ENCODE measurements around the gene SLC24A4.

Gene SLC24A4

GRCh38 chr14:92524602-92525185 lies 201.7 kb downstream of the SLC24A4 start:
- Histone ChIP-seq H3K79me2 (ENCODE audit: control insufficient read depth, low read length) (no peaks in the 10 kb centered on the region), H3K27ac (ENCODE audit: low read depth, low read length) (no peak overlapping the region), H3K4me1 (ENCODE audit: control insufficient read depth, low read length) (no peaks in the 10 kb centered on the region), H3K9me2 (replicated peaks; ENCODE audit: control insufficient read depth, low read length) (no peaks in the 10 kb centered on the region), H3K36me3 (ENCODE audit: control insufficient read depth, low read length) (no peaks in the 10 kb centered on the region), H4K20me1 (ENCODE audit: control insufficient read depth, insufficient read depth, low read depth, low read length) (no peaks in the 10 kb centered on the region), H3K4me3 (ENCODE audit: low read length) (no peak overlapping the region), H3K4me2 (ENCODE audit: low read length) (no peak overlapping the region), H3K27me3 (ENCODE audit: control insufficient read depth, low read length) (0 out of 2 replicates have a peak, but pooled peaks cover 3% of the 10 kb centered on the region), H3F3A (ENCODE audit: control insufficient read depth, insufficient read depth) (no peaks in the 10 kb centered on the region), H3K9me3 (ENCODE audit: control insufficient read depth, insufficient read depth, low read length) (no peaks in the 10 kb centered on the region)
- TF ChIP-seq, protein P1, sequence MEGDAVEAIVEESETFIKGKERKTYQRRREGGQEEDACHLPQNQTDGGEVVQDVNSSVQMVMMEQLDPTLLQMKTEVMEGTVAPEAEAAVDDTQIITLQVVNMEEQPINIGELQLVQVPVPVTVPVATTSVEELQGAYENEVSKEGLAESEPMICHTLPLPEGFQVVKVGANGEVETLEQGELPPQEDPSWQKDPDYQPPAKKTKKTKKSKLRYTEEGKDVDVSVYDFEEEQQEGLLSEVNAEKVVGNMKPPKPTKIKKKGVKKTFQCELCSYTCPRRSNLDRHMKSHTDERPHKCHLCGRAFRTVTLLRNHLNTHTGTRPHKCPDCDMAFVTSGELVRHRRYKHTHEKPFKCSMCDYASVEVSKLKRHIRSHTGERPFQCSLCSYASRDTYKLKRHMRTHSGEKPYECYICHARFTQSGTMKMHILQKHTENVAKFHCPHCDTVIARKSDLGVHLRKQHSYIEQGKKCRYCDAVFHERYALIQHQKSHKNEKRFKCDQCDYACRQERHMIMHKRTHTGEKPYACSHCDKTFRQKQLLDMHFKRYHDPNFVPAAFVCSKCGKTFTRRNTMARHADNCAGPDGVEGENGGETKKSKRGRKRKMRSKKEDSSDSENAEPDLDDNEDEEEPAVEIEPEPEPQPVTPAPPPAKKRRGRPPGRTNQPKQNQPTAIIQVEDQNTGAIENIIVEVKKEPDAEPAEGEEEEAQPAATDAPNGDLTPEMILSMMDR (IDR thresholded peaks at IDR 0.05; ENCODE audit: low read depth, low read length, poor library complexity, severe bottlenecking), result no peak
- no peak for TF ChIP-seq EZH2phosphoT487 (IDR thresholded peaks at IDR 0.05; ENCODE audit: borderline replicate concordance, low read length)

- H3K4me3 ChIP-seq (ENCODE audit: low read length), result no peak overlapping the region
- H3F3A ChIP-seq (ENCODE audit: control insufficient read depth, insufficient read depth), result no peaks in the 10 kb centered on the region
- no peak overlapping the region for H3K4me2 ChIP-seq (ENCODE audit: low read length)
- H3K4me1 ChIP-seq (ENCODE audit: control insufficient read depth, low read length), result no peaks in the 10 kb centered on the region
- no peaks in the 10 kb centered on the region for H3K9me2 ChIP-seq (replicated peaks; ENCODE audit: control insufficient read depth, low read length)
- H3K9me3 ChIP-seq (ENCODE audit: control insufficient read depth, insufficient read depth, low read length), result no peaks in the 10 kb centered on the region
- no peak for TF ChIP-seq EZH2phosphoT487 (IDR thresholded peaks at IDR 0.05; ENCODE audit: borderline replicate concordance, low read length)
- TF ChIP-seq, protein P1 (IDR thresholded peaks at IDR 0.05; ENCODE audit: low read depth, low read length, poor library complexity, severe bottlenecking), result no peak
- H4K20me1 ChIP-seq (ENCODE audit: control insufficient read depth, insufficient read depth, low read depth, low read length), result no peaks in the 10 kb centered on the region
- H3K36me3 ChIP-seq (ENCODE audit: control insufficient read depth, low read length), result no peaks in the 10 kb centered on the region
- H3K27ac ChIP-seq (ENCODE audit: low read depth, low read length), result no peak overlapping the region
- H3K79me2 ChIP-seq (ENCODE audit: control insufficient read depth, low read length), result no peaks in the 10 kb centered on the region
- H3K27me3 ChIP-seq (ENCODE audit: control insufficient read depth, low read length), result peaks cover 3% of the 10 kb centered on the region; the same call in 1 of the 2 replicates
These were observed 202.5 kb downstream of the SLC24A4 start for GRCh38 chr14:92525322-92526095.

GRCh38 chr14:92527721-92528120 lies 204.8 kb downstream of the SLC24A4 start:
- H3K27me3 ChIP-seq (ENCODE audit: control insufficient read depth, low read length), result no peaks in the 10 kb centered on the region; the same call in 1 of the 2 replicates
- no peak overlapping the region for H3K4me3 ChIP-seq (ENCODE audit: low read length)
- no peaks in the 10 kb centered on the region for H3K4me1 ChIP-seq (ENCODE audit: control insufficient read depth, low read length)
- TF ChIP-seq EZH2phosphoT487 (IDR thresholded peaks at IDR 0.05; ENCODE audit: borderline replicate concordance, low read length), result no peak
- TF ChIP-seq, protein P1 (IDR thresholded peaks at IDR 0.05; ENCODE audit: low read depth, low read length, poor library complexity, severe bottlenecking), result no peak
- H4K20me1 ChIP-seq (ENCODE audit: control insufficient read depth, insufficient read depth, low read depth, low read length), result no peaks in the 10 kb centered on the region
- no peaks in the 10 kb centered on the region for H3K9me2 ChIP-seq (replicated peaks; ENCODE audit: control insufficient read depth, low read length)
- H3K36me3 ChIP-seq (ENCODE audit: control insufficient read depth, low read length), result no peaks in the 10 kb centered on the region
- H3F3A ChIP-seq (ENCODE audit: control insufficient read depth, insufficient read depth), result no peaks in the 10 kb centered on the region
- H3K79me2 ChIP-seq (ENCODE audit: control insufficient read depth, low read length), result no peaks in the 10 kb centered on the region
- no peaks in the 10 kb centered on the region for H3K9me3 ChIP-seq (ENCODE audit: control insufficient read depth, insufficient read depth, low read length)
- H3K27ac ChIP-seq (ENCODE audit: low read depth, low read length), result no peak overlapping the region
- no peak overlapping the region for H3K4me2 ChIP-seq (ENCODE audit: low read length)
